ENCODE measurements around the gene DIPK1A.

- TF ChIP-seq, protein P1, sequence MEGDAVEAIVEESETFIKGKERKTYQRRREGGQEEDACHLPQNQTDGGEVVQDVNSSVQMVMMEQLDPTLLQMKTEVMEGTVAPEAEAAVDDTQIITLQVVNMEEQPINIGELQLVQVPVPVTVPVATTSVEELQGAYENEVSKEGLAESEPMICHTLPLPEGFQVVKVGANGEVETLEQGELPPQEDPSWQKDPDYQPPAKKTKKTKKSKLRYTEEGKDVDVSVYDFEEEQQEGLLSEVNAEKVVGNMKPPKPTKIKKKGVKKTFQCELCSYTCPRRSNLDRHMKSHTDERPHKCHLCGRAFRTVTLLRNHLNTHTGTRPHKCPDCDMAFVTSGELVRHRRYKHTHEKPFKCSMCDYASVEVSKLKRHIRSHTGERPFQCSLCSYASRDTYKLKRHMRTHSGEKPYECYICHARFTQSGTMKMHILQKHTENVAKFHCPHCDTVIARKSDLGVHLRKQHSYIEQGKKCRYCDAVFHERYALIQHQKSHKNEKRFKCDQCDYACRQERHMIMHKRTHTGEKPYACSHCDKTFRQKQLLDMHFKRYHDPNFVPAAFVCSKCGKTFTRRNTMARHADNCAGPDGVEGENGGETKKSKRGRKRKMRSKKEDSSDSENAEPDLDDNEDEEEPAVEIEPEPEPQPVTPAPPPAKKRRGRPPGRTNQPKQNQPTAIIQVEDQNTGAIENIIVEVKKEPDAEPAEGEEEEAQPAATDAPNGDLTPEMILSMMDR (conservative IDR thresholded peaks at IDR 0.05; ENCODE audit: low read depth, low read length): no peak
- no peak for TF ChIP-seq EZH2 (IDR thresholded peaks at IDR 0.05; ENCODE audit: low read length, unreplicated experiment)
Observed at GRCh38 chr1:92877792-92878191, 83.5 kb downstream of the DIPK1A start.
